GM18519 (cell line): ENCODE results near the gene PLCD3.
"Not testable (repeated sequence)": the region's sequence is repeated elsewhere in the genome, so short reads cannot be mapped to it uniquely, and the experiment has no call there.

Source experiments
- ATAC-seq: cut with Tn5 transposase; IDR thresholded peaks from one replicate; pipeline ENCODE4 v1.9.1; 2021; ENCODE audit warnings: mild to moderate bottlenecking, moderate library complexity; ENCODE audit not compliant: unreplicated experiment, low FRiP score

PLCD3 gene

DNA sequence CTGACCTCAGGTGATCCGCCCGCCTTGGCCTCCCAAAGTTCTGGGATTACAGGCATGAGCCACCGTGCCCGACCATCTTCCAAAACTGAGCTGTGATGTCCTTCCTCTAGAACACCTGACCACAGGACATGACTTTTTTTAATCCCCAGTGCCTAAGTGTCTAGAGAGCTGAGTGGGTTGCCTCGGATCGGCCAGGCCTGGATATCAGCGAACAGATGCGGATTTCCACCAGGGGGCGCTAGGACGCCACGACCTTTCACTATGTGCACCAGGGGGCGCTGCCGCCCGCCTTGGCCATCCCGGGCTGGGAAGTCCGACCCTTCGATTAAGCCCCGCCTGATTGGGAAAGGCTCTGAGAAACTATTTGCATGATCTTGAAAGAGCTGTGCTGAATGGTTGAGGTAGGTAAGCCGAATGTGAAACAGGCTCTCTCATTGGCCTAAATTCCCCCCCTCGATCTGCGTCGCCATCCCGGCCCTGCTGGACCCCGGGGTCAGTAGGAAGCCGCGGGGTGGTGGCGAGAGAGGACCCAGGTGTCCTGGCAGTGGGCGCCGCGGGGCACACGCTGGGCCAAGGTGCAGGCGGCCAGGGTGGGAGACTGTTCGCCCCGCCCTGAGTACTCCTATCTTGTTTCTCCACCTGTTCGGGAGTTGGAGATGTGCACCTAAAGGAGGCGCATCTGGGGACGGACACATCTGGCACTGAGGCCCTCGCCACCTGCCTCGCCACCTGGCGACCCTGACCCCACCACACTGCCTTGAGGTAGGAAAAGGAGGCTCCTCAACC lies 3.1 kb upstream of the PLCD3 start, which contains the start of gene ACBD4:
Gene ACBD4, plus strand, starts transcription at position 496 of the 786 bp plus-strand sequence. CDS start 458 bp downstream, outside the sequence.
- ATAC-seq = peak; percentile 62

DNA sequence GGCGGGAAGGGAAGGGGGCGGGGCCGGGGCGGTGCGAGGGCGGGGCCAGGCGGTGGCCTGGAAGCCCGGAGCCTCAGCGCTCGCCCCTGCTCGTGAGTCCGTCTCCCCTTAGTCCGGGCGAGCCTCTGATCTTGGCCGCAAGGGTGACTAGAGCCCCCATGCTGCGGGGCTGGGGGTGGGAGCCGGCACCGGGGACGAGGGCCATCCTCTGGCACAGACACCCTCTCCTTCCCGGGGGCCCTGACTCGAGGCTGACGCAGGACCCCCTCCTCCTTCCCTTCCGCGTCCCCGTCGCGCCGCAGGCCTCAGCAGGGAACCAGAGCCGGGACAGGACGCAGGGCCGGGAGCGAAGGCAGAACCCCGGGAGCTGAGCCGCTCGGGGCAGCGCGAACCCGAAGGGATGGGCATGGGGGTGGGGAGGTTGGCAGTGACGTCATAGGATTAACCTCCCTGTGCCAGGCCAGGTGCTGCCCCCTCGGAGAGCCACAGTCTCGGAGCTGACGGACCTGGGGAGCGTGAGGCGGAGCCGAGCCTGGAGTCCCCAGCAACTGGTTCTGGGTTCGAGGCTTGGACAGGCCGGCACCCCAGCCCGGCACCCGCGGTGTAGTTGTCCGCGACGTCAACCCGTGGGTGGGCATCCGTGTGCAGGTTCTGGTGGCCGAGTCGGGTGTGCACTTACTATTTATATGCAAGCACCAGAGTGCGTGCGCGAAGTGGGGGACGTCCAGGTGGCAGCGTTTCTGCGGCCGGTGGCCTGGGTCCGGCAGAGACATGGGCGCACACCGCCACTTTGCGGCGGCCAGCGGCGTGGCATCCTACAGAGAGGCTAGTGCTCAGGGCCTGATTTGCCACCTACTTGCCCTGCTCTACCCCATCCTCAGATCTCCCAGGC lies 503 bp upstream of the PLCD3 start:
- ATAC-seq = no peak

GRCh38 chr17:45131616-45132319 lies 547 bp downstream of the PLCD3 start:
- no peak for ATAC-seq

DNA sequence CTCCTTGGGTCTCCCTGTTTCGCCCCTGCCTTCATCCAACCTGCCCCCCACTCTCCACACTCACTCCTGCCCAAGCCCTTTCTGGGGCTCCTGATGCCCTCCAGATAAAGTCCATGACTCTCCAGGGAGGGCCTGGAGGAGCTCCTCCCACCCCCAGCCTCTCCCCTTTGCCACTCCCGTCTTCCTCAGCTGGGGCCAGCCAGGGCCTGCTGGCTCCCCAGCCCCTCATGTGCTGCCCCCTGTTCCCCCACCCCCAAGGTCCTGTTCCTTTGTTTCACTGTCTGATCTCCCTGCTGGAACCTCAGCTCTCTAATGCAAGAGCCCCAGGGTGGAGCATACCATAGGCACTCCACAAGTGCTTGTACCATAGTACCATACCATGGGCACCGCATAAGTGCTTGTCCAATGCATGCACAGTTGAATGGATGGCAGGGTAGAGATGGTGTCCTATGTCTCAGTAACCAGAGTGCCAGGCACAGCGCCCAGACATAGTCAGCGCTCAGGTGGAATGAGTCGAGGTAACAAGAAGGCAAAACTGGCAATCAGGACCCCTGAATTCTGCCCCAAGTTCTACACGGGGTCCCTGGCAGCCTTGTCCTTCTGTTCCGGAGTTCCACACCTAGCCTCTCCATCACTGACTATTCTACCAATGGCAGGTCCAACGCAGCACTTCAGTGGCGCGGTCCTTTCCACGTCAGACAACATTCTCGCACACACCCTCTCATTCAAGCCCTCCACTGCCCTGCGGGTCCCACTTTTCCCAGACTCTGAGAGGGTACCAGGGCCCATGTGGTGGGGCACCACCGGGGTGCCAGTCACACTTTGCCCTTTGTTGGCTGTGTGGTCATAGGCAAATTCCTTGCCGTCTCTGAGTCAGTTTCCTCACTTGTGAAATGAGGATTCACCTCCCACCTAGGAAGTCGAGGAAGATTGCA lies 1.4 kb downstream of the PLCD3 start:
- ATAC-seq = no peak

DNA sequence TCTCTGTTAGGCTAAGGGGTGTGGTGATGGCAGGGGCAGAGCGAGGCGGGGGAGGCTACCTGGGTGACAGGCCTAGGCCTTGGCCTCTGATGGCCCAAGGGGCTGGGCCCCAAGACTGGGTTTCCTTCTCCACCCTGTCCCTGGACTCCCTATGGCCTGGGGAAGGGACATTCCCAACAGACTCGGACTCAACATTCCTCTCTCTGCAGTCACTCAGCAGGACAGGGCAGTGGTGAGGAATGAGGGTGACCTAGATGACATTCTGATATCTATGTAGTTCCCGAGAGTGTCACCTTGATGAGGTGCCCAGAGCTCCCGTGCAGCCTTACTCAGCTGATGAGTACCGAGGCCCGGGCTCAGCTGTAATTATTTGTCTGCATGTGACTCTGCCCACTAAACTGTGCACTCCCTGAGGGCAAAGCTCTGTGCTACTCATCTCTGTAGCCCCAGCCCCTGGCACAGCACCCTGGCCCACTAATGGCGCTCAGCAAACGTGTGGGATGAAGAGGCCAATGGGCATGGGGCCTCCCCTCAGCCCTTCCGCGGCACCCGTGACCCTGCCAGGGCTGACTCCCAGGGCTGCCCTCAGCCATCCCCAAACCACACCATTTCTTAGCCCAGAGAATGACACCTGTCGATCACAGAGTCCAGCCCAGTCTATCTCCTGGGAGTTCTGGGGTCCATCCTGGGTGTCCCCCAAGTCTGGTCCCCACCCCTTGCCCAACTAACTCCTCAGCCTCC lies 2.2 kb downstream of the PLCD3 start:
- no peak for ATAC-seq

DNA sequence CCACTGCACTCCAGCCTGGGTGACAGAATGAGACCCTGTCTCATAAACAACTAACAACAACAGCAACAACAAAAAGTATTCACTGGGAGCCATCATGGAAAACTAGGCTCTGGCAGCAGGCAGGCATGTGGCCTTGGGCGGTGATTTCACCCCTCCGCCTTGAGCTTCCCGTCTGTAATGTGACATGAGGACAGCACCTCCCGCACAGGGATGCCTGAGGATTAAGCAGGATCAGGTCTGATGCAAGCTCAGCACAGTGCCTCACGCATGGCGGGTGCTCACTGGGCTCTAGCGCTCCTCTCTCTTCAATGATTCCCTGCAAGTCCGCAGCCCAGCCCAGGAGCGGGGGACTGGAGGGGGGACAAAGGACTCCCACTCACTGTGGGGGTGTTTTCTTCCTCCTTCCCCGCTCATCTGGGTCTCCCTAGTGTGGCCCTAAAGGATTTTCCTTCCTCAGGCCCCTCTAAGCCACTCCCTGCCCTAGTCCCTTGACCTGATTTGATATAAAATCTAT lies 2.8 kb downstream of the PLCD3 start:
- ATAC-seq = no peak

DNA sequence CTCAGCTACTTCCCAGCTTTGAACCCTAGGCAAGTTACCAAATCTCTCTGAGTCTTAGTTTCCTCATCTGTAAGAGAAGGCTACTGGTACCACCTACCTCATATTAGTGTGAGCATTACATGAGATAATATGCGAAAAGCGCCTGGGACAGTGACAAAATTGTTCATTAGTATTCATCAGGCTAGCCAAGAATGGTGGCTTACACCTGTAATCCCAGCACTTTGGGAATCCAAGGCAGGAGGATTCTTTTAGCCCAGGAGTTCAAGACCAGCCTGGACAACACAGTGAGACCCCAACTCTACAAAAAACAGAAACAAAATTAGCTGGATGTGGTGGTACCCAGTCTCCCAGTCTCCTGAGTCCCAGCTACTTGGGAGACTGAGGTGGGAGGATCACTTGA lies 3.3 kb downstream of the PLCD3 start:
- no peak for ATAC-seq

DNA sequence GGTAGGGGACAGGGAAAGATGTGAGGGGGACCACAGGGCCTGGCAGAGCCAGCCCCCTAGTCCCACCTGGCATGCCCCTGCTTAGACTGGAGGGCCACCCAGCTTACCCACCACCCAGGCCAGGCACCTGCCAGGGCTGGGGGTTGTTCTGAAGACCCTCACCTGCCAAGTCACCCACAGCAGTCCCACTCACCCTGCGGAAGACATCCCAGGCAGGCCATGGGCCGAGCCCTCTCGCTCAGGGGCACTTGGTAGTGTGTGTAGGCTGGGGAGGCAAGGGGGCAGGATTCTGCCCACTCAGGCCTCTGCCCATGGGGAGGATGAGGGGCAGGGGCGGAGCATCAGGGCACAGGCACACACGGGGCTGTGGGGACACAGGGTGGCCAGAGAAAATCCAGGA lies 4.0 kb downstream of the PLCD3 start:
- no peak for ATAC-seq

- no peak for ATAC-seq
Observed at GRCh38 chr17:45127548-45128300, 4.6 kb downstream of the PLCD3 start.

DNA sequence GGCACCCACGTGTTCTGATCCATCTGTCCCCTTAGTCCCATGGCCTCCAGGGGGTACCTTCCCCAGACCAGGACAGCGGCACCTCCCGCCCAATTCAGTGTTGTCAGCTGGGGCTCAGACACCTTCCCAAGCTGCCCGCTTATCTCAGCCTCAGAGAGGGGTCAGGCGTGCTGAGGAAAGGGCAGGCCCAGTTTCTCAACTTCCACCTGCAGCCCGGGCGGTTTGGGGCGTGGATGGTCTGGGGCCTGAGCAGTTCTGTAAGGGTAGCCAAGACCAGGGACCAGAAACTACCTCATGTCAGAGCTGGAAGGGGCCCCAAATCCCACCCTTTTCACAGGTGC lies 5.1 kb downstream of the PLCD3 start:
- ATAC-seq = no peak

- ATAC-seq = no peak
Observed at GRCh38 chr17:45125509-45125908, 6.8 kb downstream of the PLCD3 start.

DNA sequence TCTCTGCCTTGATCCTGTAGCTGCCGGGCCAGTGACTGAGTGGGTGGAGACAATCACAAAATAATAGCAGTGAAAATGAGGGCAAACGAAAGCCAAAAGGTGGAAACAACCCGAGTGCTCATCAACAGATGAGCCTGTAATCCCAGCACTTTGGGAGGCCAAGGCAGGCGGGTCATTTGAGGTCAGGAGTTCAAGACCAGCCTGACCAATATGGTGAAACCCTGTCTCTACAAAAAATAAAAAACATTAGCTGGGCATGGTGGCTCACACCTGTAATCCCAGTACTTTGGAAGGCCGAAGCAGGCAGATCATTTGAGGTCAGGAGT lies 7.6 kb downstream of the PLCD3 start:
- not testable (repeated sequence) for ATAC-seq

- ATAC-seq = no peak
Observed at GRCh38 chr17:45123930-45124796, 8.2 kb downstream of the PLCD3 start.

DNA sequence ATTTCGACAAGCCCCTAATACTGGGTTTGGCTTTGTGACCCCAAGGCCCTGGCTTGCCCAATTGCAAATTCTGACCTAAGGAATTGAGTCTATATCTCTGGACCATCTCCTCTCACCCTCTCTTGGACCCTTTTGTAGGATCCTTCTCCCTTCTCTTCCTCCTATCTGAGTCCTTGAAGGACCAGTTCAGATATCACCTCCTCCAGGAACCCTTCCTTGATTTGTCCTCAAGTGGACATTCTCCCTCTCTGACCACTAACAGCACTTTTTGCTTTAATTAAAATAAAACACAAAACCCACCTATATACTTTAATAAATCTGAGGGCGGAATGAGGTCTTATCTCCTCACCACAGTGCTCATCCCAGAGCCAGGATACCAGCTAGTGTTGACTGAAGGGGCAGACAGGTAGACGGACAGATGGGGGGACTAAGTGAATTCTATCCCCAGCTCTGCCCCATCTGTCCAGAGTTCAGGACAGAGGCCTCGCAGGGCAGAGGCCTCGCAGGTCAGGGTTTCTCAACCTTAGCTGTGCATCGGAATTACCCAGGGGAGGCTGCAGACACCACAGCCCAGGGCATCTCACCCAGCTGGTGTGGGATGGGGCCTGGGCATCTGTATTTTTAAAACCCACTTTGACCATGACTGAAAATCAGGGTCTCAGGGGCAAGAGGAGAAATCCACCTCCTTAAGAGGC lies 9.1 kb downstream of the PLCD3 start:
- ATAC-seq = no peak

- no peak for ATAC-seq
Observed at GRCh38 chr17:45121055-45121454, 11.3 kb downstream of the PLCD3 start.

DNA sequence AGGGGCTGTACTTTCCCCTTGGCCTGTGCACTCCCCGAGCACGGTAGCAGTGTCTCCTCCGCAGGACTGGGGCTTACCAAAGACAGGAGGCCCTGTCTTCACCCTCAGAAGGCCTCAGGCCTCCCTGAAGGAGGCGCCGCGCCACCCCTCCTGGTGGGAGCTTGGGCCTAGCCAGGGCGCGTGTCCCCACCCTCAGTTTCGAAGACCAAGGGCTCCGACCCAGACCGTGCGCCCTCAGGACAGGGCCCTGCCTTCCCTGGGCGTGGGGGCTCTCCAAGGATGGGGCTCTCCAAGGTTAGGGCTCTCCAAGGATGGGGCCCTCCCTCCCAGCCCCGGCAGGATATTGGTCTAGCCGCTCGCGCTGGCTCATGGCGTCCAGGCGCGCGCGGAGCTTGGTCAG lies 11.8 kb downstream of the PLCD3 start:
- ATAC-seq = no peak

DNA sequence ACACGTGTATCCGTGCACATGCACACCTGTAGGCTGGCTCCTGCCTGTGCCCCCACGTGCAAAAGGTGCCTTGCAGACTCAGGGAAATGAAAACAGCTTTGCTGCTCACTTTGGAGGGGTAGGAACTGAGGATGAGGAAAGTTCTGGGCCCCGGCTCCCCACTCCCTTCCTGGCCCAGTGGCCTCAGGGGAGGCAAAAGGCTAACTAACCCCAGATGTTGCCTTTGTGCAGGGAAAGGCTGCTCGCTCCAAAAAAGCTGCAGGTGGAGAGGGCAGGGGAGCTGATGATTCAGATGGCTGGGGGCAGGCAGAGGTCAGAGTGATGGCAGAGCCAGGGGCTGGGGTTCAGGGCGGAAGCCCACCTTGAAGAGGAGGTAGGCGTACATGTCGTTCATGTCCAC lies 12.4 kb downstream of the PLCD3 start:
- ATAC-seq = no peak
